Measurements from ENCODE around the gene FGB. TPM values are rescaled to one million over a fixed set of nuclear protein-coding genes. Genes with fewer than 3 reads are reported as not detected.
"Not testable (repeated sequence)": the region's sequence is repeated elsewhere in the genome, so short reads cannot be mapped to it uniquely, and the experiment has no call there.

The FGB gene
- total RNA-seq, 1 donor from 2014 or later = not detected

DNA sequence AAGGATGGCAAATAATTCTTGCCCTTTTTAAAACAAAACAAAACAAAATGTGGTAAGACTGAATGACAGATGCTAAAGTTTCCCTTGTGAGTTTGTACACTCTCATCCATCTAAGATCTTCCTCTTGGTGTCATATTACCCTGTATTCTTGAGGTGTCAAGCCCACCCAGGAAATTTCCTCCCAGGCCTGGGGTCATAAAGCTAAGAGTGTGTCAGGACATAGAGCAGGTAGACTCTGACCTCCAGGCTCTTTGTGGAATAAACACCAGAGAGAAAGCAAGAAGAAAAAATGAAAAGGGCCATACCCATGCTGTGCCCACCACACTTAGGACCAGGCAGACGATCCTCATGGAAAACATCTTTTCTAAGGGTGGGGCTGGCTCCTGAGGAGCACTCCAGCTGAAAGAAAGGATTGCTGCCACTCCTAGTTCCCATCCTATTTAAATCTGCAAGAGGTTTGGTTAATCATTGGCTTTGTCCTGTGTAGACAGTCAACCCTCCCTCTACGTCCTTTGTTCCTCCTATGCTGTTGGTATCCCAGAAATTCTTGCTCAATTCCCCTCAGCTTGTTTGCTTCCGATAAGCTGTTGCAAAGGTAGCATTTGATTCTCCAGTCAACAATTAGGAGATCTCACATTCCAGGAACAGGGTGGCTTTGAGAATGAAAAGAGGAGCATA is 27.7 kb downstream of the FGB start, which contains the start of gene FGA:
FGA (minus strand) TSS at position 414 of the 678 bp plus-strand sequence; CDS start at position 359, 55 bp downstream.
- H3K27ac ChIP-seq (replicated peaks) = no peak within 1 kb of the TSS
- H3K4me3 ChIP-seq = no peak within 1 kb of the TSS
- H3K9me3 ChIP-seq (replicated peaks) = no peaks in the 10 kb centered on the region
- no peak for TF ChIP-seq CTCF (IDR thresholded peaks at IDR 0.05; ENCODE audit: borderline replicate concordance)
- no peaks in the 10 kb centered on the region for H3K36me3 ChIP-seq
- no peaks in the 10 kb centered on the region for H3K4me1 ChIP-seq
- no peak for DNase-seq
- intact Hi-C loops (cut with micrococcal nuclease) = no loop called here
- peaks cover 29% of the 10 kb centered on the region for H3K27me3 ChIP-seq (ENCODE audit: low read depth)

- no peaks in the 10 kb centered on the region for H3K36me3 ChIP-seq
These were observed 29.1 kb downstream of the FGB start for GRCh38 chr4:154591890-154592289.

DNA sequence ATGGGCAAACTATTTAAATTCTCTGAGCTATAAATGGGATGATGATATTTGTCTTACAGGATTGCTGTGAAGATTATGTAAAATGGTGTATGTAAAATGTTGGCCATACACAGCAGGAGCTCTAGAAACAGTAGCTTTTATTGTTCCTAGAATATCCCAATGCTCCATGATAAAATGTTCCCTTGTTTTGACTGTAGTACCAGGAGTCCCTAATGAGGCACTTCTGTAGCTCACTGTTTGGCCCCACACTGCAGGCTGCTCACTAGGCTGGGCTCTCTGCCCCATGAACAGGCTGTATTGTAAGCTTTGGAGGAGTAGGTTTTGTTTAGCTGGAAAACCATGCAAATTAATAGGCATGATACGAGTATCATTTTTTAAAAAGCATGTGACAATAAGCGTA is 31.1 kb downstream of the FGB start:
- no peaks in the 10 kb centered on the region for H3K9me3 ChIP-seq (replicated peaks)
- no peak for DNase-seq
- intact Hi-C loops (cut with micrococcal nuclease) = no loop called here
- no peak for TF ChIP-seq CTCF (IDR thresholded peaks at IDR 0.05; ENCODE audit: borderline replicate concordance)
- H3K4me3 ChIP-seq = no peak overlapping the region
- peaks cover 19% of the 10 kb centered on the region for H3K27me3 ChIP-seq (ENCODE audit: low read depth)
- H3K27ac ChIP-seq (replicated peaks) = no peak overlapping the region
- H3K36me3 ChIP-seq = no peaks in the 10 kb centered on the region
- H3K4me1 ChIP-seq = no peaks in the 10 kb centered on the region

More at GRCh38 chr4:154591890-154592289, 29.1 kb downstream of the FGB start:
- peaks cover 28% of the 10 kb centered on the region for H3K27me3 ChIP-seq (ENCODE audit: low read depth)
- intact Hi-C loops (cut with micrococcal nuclease) = no loop called here
- H3K4me1 ChIP-seq = no peaks in the 10 kb centered on the region
- no peak overlapping the region for H3K4me3 ChIP-seq
- no peak overlapping the region for H3K27ac ChIP-seq (replicated peaks)
- no peak for TF ChIP-seq CTCF (IDR thresholded peaks at IDR 0.05; ENCODE audit: borderline replicate concordance)
- DNase-seq = no peak
- no peaks in the 10 kb centered on the region for H3K9me3 ChIP-seq (replicated peaks)

DNA sequence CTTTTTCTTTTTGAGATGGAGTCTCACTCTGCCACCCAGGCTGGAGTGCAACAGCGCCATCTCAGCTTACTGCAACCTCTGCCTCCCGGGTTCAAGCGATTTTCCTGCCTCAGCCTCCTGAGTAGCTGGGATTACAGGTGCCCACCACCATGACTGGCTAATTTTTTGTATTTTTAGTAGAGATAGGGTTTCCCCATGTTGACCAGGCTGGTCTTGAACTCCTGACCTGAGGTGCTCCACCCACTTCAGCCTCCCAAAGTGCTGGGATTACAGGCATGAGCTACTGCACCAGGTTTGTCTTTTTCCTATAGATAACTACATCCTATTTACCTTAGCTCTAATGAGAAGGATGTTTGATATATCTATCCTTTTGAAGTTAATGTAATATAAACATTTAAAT is 31.5 kb downstream of the FGB start:
- H3K27ac ChIP-seq (replicated peaks); intact Hi-C loops (cut with micrococcal nuclease); DNase-seq; H3K4me3 ChIP-seq; H3K4me1 ChIP-seq; H3K36me3 ChIP-seq; H3K9me3 ChIP-seq (replicated peaks): not testable (repeated sequence)
- peaks cover 15% of the 10 kb centered on the region for H3K27me3 ChIP-seq (ENCODE audit: low read depth)

DNA sequence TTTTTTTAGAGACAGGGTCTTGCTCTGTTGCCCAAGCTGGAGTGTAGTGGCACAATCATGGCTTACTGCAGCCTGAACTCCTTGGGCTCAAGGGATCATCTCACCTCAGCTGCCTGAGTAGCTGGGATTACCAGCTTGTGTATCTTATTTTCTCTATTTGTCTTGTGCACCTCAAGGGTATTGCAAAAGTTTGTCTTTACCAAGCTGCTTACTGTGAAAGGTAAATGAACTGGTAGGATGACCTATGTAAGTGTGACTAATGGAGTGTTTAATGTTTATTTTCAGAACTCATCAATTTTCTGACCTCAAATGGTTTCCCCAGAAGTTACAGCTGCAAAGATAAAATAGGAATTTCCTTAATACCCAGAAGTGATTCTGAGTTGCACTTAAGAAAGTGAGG is 33.0 kb downstream of the FGB start:
- no peaks in the 10 kb centered on the region for H3K4me1 ChIP-seq
- no peak for DNase-seq
- H3K4me3 ChIP-seq = no peak overlapping the region
- intact Hi-C loops (cut with micrococcal nuclease) = no loop called here
- no peak for TF ChIP-seq CTCF (IDR thresholded peaks at IDR 0.05; ENCODE audit: borderline replicate concordance)
- peaks cover under 1% of the 10 kb centered on the region for H3K27me3 ChIP-seq (ENCODE audit: low read depth)
- no peaks in the 10 kb centered on the region for H3K9me3 ChIP-seq (replicated peaks)
- no peak overlapping the region for H3K27ac ChIP-seq (replicated peaks)
- no peaks in the 10 kb centered on the region for H3K36me3 ChIP-seq

GRCh38 chr4:154597281-154597680 is 34.5 kb downstream of the FGB start:
- intact Hi-C loops (cut with micrococcal nuclease); DNase-seq; H3K27me3 ChIP-seq (ENCODE audit: low read depth); H3K9me3 ChIP-seq (replicated peaks); H3K36me3 ChIP-seq; H3K27ac ChIP-seq (replicated peaks); H3K4me3 ChIP-seq; H3K4me1 ChIP-seq: not testable (repeated sequence)
